NB4 (cell line): ENCODE results near the gene PRDX5.

Source experiments
- CTCF ChIP-seq: IDR thresholded peaks from one replicate; pipeline ENCODE4 v1.5.1; 2012; ENCODE audit warnings: low read depth, low read length
- MYC ChIP-seq: IDR thresholded peaks from 2 replicates; pipeline ENCODE4 v1.6.1; 2011; ENCODE audit warnings: low read depth, low read length

- TF ChIP-seq CTCF (no peak), MYC (no peak)
Measured at GRCh38 chr11:64288353-64288750, 29.6 kb upstream of the PRDX5 start.
